HL-60 (cell line): ENCODE results near the gene GOLGA8B.
"Not testable (repeated sequence)": the region's sequence is repeated elsewhere in the genome, so short reads cannot be mapped to it uniquely, and the experiment has no call there.

Source experiments
- DNase-seq, 2 experiments: peaks; one replicate each; pipeline ENCODE4 v3.0.0-alpha.2; 2010 to 2020; ENCODE audit warnings: low read depth in 1 of 2, low spot score in 1 of 2
- H3K27ac ChIP-seq: fragments of 250-450 bp; sonication (Bioruptor Pico); replicated peaks from 2 replicates; pipeline ENCODE4 v1.5.1; 2020; ENCODE audit warnings: mild to moderate bottlenecking, moderate library complexity
- H3K27me3 ChIP-seq: fragments of 250-450 bp; sonication (Bioruptor Pico); 2 replicates; pipeline ENCODE4 v1.5.1; 2021; ENCODE audit warnings: mild to moderate bottlenecking, moderate library complexity; ENCODE audit not compliant: insufficient read depth, poor library complexity, severe bottlenecking
- H3K4me3 ChIP-seq: replicated peaks from 2 replicates; pipeline ENCODE4 v1.5.1; 2011; ENCODE audit warnings: mild to moderate bottlenecking, control low read depth, low read length; ENCODE audit not compliant: insufficient read depth
- GABPA ChIP-seq: IDR thresholded peaks from 2 replicates; pipeline ENCODE4 v1.6.1; 2012; ENCODE audit warnings: low read depth
- POLR2AphosphoS5 ChIP-seq: IDR thresholded peaks from 2 replicates; pipeline ENCODE4 v1.6.1; 2012; ENCODE audit warnings: low read depth
- SPI1 ChIP-seq: IDR thresholded peaks from 2 replicates; pipeline ENCODE4 v1.6.1; 2012; ENCODE audit warnings: low read depth, mild to moderate bottlenecking, borderline replicate concordance
- TF ChIP-seq, protein P1 (sequence below): IDR thresholded peaks from one replicate; pipeline ENCODE4 v1.5.1; 2011; ENCODE audit warnings: low read length, control low read depth, inconsistent platforms; ENCODE audit not compliant: insufficient read depth
- TF ChIP-seq, protein P2 (sequence below): IDR thresholded peaks from 2 replicates; pipeline ENCODE4 v1.6.1; 2012; ENCODE audit warnings: low read depth; ENCODE audit not compliant: insufficient replicate concordance

GOLGA8B gene

DNA sequence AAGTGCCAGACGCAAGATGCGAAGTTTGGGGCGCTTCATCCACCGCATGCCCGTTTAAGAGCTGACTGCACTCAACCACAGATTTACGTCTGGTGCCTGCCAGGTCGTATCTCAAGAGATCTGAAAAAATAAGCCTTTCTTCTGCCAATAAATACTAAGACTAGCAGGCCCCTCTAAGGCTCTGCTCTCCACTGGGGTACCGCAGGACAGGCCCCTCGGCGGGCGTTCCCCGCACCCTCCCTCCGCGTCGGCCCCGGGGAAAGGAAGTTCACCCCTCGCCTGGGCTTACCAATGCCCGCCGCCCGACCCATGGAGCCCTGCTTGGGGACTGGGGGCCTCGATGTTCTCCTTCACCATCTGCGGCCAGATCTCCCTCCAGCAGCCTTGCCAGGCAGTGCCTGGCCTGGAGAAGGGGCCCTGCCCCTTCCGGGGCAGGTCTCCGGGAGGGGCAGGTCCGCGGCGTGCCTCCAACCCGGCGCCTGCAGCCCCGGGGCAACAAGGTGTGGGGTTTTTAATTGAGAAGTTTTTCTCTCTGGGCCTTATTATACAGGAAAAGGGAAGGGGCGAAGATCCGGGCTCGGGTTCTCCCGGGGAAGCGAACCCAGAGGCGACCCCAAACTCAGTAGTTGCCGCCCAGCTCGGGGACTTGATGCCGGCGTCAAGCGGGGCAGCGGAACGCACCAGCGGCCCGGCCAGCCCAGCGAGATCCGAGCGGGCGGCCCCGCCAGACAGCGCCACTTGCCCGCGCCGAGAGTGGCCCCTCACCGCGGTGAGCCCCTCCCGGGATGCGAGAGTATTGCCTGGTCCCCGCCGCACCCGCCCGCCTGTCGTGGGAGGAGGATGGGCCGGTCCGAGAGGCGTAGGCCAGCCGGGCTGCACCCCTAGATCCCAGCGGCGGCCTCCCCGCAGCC lies 735 bp downstream of the GOLGA8B start:
- Histone ChIP-seq H3K27me3 (no peaks in the 10 kb centered on the region), H3K27ac (peak overlapping the region; percentile 22), H3K4me3 (peak overlapping the region; percentile 92)
- peak; percentile 38 to 44 for DNase-seq
- no peak for TF ChIP-seq GABPA
- TF ChIP-seq SPI1: no peak
- TF ChIP-seq, protein P1, sequence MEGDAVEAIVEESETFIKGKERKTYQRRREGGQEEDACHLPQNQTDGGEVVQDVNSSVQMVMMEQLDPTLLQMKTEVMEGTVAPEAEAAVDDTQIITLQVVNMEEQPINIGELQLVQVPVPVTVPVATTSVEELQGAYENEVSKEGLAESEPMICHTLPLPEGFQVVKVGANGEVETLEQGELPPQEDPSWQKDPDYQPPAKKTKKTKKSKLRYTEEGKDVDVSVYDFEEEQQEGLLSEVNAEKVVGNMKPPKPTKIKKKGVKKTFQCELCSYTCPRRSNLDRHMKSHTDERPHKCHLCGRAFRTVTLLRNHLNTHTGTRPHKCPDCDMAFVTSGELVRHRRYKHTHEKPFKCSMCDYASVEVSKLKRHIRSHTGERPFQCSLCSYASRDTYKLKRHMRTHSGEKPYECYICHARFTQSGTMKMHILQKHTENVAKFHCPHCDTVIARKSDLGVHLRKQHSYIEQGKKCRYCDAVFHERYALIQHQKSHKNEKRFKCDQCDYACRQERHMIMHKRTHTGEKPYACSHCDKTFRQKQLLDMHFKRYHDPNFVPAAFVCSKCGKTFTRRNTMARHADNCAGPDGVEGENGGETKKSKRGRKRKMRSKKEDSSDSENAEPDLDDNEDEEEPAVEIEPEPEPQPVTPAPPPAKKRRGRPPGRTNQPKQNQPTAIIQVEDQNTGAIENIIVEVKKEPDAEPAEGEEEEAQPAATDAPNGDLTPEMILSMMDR: no peak
- TF ChIP-seq POLR2AphosphoS5: no peak

DNA sequence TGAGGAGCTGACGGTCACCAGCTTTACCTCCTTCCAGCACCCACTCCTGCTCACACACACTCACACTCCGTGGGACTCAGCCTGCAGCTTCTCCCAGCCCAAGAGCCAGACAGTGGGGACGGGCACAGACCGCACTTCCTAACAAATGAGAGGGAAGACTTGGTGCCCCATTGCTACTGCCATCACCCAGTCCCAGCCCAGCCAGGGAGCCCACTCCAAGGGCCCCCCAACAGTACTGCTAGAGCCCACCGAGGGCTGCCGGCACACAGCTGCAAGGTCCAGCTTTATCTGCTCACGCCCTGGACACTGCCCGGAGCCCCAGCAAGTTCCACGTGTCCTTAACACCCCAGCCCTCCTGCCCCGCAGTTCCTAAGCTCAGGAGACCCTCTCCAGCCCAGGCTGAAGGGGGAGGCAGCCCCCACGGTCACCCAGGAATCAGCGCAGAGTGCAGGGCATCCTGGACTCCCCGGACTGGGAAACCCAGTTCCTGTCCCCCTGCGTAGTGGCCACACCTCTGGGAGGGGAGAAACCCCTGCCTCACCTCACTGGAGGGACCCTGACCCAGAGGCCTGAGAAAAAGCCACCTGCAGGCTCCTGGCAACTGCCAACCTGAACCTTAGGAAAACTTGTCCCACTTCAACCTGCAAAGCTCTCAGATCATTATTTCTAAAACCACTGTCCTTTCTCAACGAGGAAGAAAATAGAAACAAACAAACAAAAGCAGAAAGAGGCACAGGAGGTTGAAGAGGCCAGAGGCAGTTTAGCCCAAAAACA lies 1.6 kb downstream of the GOLGA8B start:
- H3K4me3 ChIP-seq: peak overlapping the region; percentile 92; the same call in 1 of the 2 replicates
- not testable (repeated sequence) for DNase-seq, H3K27me3 ChIP-seq, H3K27ac ChIP-seq

DNA sequence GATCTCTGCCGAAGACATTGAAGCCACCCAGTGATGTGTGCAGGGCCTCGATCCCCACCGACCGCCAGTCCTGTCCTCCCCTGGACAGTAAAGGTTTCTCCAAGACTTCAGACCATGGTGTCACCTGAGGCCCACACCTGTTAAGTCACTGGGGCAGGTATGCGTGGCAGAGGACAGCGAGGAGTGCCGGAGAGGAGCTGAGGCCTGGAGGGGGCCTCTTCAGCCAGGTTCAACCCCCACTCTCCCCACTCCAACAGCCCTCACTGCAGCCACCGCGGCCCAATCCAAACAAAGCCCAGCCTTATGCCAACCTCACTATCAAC lies 2.4 kb downstream of the GOLGA8B start:
- Histone ChIP-seq H3K27ac (no peak overlapping the region), H3K27me3 (no peaks in the 10 kb centered on the region), H3K4me3 (no peak overlapping the region)
- DNase-seq: no peak
- TF ChIP-seq, protein P1: no peak
- TF ChIP-seq GABPA (no peak), POLR2AphosphoS5 (no peak), SPI1 (no peak)
- TF ChIP-seq, protein P2, sequence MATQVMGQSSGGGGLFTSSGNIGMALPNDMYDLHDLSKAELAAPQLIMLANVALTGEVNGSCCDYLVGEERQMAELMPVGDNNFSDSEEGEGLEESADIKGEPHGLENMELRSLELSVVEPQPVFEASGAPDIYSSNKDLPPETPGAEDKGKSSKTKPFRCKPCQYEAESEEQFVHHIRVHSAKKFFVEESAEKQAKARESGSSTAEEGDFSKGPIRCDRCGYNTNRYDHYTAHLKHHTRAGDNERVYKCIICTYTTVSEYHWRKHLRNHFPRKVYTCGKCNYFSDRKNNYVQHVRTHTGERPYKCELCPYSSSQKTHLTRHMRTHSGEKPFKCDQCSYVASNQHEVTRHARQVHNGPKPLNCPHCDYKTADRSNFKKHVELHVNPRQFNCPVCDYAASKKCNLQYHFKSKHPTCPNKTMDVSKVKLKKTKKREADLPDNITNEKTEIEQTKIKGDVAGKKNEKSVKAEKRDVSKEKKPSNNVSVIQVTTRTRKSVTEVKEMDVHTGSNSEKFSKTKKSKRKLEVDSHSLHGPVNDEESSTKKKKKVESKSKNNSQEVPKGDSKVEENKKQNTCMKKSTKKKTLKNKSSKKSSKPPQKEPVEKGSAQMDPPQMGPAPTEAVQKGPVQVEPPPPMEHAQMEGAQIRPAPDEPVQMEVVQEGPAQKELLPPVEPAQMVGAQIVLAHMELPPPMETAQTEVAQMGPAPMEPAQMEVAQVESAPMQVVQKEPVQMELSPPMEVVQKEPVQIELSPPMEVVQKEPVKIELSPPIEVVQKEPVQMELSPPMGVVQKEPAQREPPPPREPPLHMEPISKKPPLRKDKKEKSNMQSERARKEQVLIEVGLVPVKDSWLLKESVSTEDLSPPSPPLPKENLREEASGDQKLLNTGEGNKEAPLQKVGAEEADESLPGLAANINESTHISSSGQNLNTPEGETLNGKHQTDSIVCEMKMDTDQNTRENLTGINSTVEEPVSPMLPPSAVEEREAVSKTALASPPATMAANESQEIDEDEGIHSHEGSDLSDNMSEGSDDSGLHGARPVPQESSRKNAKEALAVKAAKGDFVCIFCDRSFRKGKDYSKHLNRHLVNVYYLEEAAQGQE: no peak

DNA sequence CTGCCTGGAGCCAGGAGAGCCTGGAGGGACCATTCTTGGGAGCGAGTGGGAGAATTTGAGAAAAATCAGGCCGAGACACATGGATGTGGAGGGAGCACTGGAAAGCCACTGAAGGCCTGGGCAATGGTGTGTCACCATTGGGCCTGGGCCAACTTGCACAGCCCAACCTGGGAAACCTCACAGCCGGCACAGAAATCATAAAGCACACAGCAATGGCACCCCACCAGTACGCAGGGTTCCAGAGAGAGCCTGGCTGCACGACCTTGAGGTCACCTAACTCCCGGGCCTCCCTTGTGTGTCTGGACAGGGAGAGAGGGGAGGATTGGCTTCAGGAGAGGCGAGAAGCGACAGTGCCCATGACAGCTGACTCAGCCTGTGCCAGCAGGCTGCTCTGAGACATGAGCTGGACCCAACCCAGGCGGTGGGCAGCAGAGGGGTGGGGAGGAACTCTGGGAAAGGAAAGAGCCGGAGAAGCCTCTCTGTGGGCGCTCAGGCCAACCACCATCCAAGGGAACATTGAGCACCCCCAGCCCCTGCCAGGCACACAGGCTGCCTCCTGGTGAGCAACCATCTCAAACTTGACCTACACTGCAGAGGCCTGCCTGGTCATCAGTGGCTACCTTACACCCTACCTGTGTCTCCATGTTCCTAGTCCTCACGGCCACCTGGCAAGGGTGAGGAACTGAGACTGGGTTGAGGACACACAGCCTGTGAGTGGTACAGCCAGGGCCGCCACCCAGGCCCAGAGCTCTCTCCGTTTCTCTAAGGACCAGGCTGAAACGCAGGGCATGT lies 3.0 kb downstream of the GOLGA8B start:
- not testable (repeated sequence) for H3K27ac ChIP-seq, DNase-seq, H3K4me3 ChIP-seq, H3K27me3 ChIP-seq

DNA sequence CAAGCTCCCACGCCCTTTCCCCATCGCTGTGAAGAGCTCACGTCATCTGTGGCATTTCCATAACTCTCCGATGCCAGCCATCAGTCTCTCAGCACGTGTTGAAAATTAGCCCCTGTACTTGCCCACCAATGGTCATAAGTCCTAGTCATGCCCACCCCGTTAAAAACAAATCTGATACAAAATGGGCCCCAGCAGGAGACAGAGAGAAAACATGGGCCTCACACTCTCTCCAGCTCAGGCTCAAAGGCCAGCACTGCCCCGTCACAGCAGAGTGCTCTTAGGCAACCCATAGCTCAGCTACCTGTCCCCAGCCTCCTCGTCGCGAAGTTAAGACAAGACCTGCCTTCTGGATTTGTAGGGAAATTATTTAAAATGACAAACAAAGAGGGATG lies 5.2 kb downstream of the GOLGA8B start:
- no peak overlapping the region for H3K27ac ChIP-seq
- no peak overlapping the region for H3K4me3 ChIP-seq
- no peaks in the 10 kb centered on the region for H3K27me3 ChIP-seq
- no peak for DNase-seq
- TF ChIP-seq, protein P1: no peak
- TF ChIP-seq SPI1 (no peak), POLR2AphosphoS5 (no peak), GABPA (no peak)
- TF ChIP-seq, protein P2: no peak

DNA sequence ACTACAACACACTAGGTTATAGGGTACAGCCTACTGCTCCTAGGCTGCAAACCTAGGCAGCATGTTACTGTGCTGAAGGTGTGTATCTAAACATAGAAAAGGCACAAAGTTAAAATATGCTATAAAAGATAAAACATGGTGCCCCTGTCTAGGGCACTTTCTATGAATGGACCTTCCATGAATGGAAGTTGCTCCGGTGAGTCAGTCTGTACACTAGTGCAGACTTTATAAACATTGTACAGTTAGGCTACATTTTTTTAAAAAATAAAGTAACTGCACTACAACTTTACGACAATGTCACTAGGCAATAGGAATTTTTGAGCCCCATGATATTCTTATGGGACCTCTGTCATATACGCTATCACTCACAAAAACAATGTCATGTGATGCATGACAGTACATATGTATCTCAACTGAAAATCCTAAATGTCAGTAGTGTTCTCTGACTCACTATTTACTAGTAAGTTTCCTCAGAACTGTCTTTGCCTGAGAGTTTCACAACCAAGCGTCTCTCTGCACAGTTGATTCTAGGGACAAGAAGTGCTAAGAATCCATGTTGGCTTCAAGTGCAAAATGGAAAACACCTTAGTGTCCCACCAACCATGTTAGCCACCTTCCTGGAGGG lies 5.7 kb downstream of the GOLGA8B start:
- DNase-seq: peak in 1 of 2 experiments; percentile 6
- H3K4me3 ChIP-seq, H3K27ac ChIP-seq, H3K27me3 ChIP-seq: not testable (repeated sequence)
